Caki2 (cell line): ENCODE measurements around the gene AMACR. TPM values are rescaled to one million over a fixed set of nuclear protein-coding genes. Genes with fewer than 3 reads are reported as not detected.

Experiments used
- DNase-seq: peaks from one replicate; pipeline ENCODE4 v3.0.0-alpha.2; 2015; ENCODE audit warnings: low read depth
- in situ Hi-C: cut with HindIII; loops from 2 replicates; pipeline ENCODE4 v1.10.0; 2016; ENCODE audit warnings: low sequenced_read_pairs, low pct_unique_long_range_greater_than_20kb, mixed read lengths
- total RNA-seq: library from RNA; depleted of rRNA; stranded (reverse); fragments of >200 nt; shearing (Covaris generic); gene quantifications from 2 replicates; pipeline ENCODE4 v1.2.3, GENCODE V29; 2014; ENCODE audit warnings: low replicate concordance; rRNA removed

Gene AMACR
- total RNA-seq, 1 experiment from 2014 or later = 27.2 TPM

DNA sequence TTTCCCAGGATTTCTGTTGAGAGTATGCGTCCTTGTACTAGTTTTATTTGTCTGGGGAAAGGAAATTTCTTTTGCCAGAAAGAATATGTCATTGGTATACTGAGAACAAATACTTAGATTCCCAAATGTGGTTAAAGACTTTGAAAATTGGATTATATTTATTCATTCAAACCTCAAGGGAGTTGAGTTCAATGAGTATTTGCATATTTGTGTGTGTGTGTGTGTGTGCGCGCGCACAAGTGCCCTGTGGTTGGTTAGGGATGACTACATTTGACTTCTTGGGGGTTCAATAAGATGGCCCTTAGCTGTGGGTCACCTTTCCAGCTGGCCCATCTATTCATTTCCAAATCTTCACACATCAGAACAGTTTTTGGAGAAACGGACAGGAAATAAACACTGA, 66.8 kb downstream of the AMACR start:
- DNase-seq = no peak
- in situ Hi-C loops = no loop called here

DNA sequence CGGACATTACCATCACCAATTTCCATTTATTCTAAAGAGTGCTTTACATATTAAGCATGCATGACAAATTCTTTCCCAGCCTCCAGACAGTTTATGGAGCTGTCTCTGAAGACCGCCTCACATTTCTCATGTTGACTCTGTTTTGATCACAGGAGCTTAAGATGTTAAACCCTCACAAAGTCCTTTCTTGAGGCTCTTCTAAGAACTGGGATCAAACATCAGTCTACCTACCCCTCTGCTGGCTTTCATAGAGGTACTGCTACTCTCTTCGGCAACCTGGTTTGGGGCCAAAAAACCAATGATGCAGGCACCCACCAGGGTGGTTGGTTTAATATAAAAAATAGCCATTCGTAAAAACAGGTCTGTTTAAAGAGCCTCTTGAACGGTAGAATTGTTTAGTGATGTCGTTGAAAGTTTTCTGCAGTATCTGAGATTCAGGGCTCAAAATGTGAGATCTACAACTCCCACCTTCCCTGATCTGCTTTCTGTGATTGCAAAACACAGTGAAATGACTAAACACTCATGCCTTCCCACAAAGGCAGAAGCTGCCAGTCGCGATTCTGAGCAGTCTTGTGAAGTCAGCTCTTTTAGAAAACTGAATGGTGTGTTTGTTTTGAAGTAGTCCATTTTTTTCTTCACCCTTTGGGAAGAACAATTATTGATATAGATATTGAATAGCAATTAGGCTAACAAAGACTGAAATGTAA, 68.1 kb downstream of the AMACR start:
- in situ Hi-C loops = no loop called here

DNA sequence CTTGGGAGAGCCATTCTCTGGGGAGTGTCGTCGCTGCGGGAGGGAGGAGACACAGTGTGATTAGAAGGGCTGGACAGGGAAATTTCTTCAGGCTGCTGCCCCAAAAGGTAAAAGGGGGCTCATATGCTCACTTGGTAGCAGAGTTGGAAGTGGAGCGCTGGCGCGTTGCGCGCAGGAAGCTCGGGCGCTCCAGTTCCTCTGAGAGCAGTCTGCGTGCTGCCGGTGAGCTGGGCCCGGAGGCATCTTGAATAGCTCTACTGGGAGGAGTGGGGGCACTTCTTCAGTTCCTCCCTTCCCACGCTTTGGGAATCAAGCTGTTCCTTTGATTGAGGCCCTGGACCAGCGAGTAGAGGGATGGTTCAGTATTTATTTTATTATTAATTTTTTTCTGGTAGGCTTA, 69.0 kb downstream of the AMACR start:
- DNase-seq = no peak
- in situ Hi-C loops = no loop called here

More for the DNA sequence above, 68.1 kb downstream of the AMACR start:
- no peak for DNase-seq

DNA sequence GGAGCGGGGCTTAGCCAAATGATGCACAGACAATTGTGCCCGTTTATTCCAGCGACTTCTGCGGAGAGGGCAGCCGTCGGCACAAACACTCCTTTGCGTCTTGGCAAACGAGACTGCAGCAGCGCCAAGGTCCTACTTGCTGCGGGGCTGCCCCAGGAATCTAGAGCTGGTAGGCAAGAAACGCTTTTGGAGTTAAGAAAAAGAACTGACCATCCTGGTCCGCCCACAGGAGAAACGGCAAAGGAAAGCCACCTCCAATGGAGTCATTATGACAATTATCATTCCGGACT, 69.4 kb downstream of the AMACR start:
- in situ Hi-C loops = no loop called here
- no peak for DNase-seq

DNA sequence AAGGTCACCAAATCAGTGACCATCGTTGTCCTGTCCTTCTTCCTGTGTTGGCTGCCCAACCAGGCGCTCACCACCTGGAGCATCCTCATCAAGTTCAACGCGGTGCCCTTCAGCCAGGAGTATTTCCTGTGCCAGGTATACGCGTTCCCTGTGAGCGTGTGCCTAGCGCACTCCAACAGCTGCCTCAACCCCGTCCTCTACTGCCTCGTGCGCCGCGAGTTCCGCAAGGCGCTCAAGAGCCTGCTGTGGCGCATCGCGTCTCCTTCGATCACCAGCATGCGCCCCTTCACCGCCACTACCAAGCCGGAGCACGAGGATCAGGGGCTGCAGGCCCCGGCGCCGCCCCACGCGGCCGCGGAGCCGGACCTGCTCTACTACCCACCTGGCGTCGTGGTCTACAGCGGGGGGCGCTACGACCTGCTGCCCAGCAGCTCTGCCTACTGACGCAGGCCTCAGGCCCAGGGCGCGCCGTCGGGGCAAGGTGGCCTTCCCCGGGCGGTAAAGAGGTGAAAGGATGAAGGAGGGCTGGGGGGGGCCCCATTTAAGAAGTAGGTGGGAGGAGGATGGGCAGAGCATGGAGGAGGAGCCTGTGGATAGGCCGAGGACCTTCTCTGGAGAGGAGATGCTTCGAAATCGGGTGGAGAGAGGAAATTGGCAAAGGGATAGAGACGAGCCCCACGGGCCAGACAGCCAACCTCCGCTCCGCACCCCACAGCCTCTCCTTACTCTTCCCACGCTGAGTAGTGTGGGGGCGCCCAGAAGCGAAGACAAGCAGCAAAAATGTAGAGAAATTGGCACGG, 69.9 kb downstream of the AMACR start:
- no peak for DNase-seq
- in situ Hi-C loops = no loop called here

DNA sequence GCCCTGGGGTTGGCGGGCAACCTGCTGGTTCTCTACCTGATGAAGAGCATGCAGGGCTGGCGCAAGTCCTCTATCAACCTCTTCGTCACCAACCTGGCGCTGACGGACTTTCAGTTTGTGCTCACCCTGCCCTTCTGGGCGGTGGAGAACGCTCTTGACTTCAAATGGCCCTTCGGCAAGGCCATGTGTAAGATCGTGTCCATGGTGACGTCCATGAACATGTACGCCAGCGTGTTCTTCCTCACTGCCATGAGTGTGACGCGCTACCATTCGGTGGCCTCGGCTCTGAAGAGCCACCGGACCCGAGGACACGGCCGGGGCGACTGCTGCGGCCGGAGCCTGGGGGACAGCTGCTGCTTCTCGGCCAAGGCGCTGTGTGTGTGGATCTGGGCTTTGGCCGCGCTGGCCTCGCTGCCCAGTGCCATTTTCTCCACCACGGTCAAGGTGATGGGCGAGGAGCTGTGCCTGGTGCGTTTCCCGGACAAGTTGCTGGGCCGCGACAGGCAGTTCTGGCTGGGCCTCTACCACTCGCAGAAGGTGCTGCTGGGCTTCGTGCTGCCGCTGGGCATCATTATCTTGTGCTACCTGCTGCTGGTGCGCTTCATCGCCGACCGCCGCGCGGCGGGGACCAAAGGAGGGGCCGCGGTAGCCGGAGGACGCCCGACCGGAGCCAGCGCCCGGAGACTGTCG, 70.7 kb downstream of the AMACR start:
- in situ Hi-C loops = no loop called here
- no peak for DNase-seq

DNA sequence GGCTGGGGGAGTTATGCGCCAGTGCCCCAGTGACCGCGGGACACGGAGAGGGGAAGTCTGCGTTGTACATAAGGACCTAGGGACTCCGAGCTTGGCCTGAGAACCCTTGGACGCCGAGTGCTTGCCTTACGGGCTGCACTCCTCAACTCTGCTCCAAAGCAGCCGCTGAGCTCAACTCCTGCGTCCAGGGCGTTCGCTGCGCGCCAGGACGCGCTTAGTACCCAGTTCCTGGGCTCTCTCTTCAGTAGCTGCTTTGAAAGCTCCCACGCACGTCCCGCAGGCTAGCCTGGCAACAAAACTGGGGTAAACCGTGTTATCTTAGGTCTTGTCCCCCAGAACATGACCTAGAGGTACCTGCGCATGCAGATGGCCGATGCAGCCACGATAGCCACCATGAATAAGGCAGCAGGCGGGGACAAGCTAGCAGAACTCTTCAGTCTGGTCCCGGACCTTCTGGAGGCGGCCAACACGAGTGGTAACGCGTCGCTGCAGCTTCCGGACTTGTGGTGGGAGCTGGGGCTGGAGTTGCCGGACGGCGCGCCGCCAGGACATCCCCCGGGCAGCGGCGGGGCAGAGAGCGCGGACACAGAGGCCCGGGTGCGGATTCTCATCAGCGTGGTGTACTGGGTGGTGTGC, 71.4 kb downstream of the AMACR start, which contains the start of gene RXFP3:
TSS of gene RXFP3 (plus strand) at position 6 of the 636 bp plus-strand sequence. CDS start at position 361, 355 bp downstream.
- in situ Hi-C loops = no loop called here
- no peak for DNase-seq

Other genes with a start within 250 kb of the AMACR start
- gene ADAMTS12, start 116.1 kb downstream of the AMACR start, total RNA-seq = not detected in 2 replicates
- gene RXFP3, start 71.7 kb downstream of the AMACR start, total RNA-seq = not detected in 2 replicates
- not detected in 2 replicates for gene SLC45A2, start 23.4 kb downstream of the AMACR start, total RNA-seq
- 0.74 TPM in 1 of 2 replicates, not detected in the other for gene C1QTNF3, start 35.2 kb upstream of the AMACR start, total RNA-seq